Measurements from ENCODE around the gene CLHC1.

GRCh38 chr2:55163274-55163721 lies 68.8 kb downstream of the CLHC1 start:
- TF ChIP-seq, protein P1, sequence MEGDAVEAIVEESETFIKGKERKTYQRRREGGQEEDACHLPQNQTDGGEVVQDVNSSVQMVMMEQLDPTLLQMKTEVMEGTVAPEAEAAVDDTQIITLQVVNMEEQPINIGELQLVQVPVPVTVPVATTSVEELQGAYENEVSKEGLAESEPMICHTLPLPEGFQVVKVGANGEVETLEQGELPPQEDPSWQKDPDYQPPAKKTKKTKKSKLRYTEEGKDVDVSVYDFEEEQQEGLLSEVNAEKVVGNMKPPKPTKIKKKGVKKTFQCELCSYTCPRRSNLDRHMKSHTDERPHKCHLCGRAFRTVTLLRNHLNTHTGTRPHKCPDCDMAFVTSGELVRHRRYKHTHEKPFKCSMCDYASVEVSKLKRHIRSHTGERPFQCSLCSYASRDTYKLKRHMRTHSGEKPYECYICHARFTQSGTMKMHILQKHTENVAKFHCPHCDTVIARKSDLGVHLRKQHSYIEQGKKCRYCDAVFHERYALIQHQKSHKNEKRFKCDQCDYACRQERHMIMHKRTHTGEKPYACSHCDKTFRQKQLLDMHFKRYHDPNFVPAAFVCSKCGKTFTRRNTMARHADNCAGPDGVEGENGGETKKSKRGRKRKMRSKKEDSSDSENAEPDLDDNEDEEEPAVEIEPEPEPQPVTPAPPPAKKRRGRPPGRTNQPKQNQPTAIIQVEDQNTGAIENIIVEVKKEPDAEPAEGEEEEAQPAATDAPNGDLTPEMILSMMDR (IDR thresholded peaks at IDR 0.05; ENCODE audit: low read length): no peak
- TF ChIP-seq EZH2 (IDR thresholded peaks at IDR 0.05; ENCODE audit: borderline replicate concordance, low read length): no peak

All from OCI-LY1 (cell line).